GM19238 (cell line): ENCODE data around the gene LPCAT1.
"Not testable (repeated sequence)": the region's sequence is repeated elsewhere in the genome, so short reads cannot be mapped to it uniquely, and the experiment has no call there.

Experiments
- DNase-seq: peaks from one replicate; pipeline ENCODE4 v3.0.0; 2011; ENCODE audit warnings: low spot score; ENCODE audit not compliant: insufficient read length

The LPCAT1 gene

GRCh38 chr5:1509346-1510085 is 14.2 kb downstream of the LPCAT1 start:
- DNase-seq: no peak

- DNase-seq: no peak
These were observed 15.0 kb downstream of the LPCAT1 start for GRCh38 chr5:1508659-1509290.

GRCh38 chr5:1507961-1508658 is 15.7 kb downstream of the LPCAT1 start:
- no peak for DNase-seq

- DNase-seq: no peak
These were observed 16.3 kb downstream of the LPCAT1 start for GRCh38 chr5:1507457-1507856.

GRCh38 chr5:1507014-1507375 is 16.8 kb downstream of the LPCAT1 start:
- no peak for DNase-seq

- no peak for DNase-seq
These were observed 17.3 kb downstream of the LPCAT1 start for GRCh38 chr5:1506242-1507013.

- DNase-seq: no peak
These were observed 18.1 kb downstream of the LPCAT1 start for GRCh38 chr5:1505506-1506241.

GRCh38 chr5:1505089-1505488 is 18.7 kb downstream of the LPCAT1 start:
- DNase-seq: not testable (repeated sequence)

- no peak for DNase-seq
These were observed 19.1 kb downstream of the LPCAT1 start for GRCh38 chr5:1504617-1505016.

- DNase-seq: no peak
These were observed 19.6 kb downstream of the LPCAT1 start for GRCh38 chr5:1504069-1504595.

- peak; percentile 51 for DNase-seq
These were observed 20.3 kb downstream of the LPCAT1 start for GRCh38 chr5:1503241-1504068.

GRCh38 chr5:1502737-1503120 is 21.0 kb downstream of the LPCAT1 start:
- no peak for DNase-seq

- DNase-seq: no peak
These were observed 21.6 kb downstream of the LPCAT1 start for GRCh38 chr5:1502046-1502736.

- no peak for DNase-seq
These were observed 22.3 kb downstream of the LPCAT1 start for GRCh38 chr5:1501372-1502045.

- no peak for DNase-seq
These were observed 23.2 kb downstream of the LPCAT1 start for GRCh38 chr5:1500411-1501091.

GRCh38 chr5:1499851-1500250 is 23.9 kb downstream of the LPCAT1 start:
- no peak for DNase-seq

GRCh38 chr5:1498623-1499416 is 24.9 kb downstream of the LPCAT1 start:
- DNase-seq: peak; percentile 51
